IMR-90 (cell line): ENCODE measurements around the gene CCDC146. TPM values are rescaled to one million over a fixed set of nuclear protein-coding genes. Genes with fewer than 3 reads are reported as not detected.

ENCODE experiments used
- ATAC-seq: fragments of 200-7000 bp; cut with Tn5 transposase; 2 replicates; pipeline ENCODE4 v1.9.1; 2020; ENCODE audit warnings: low read depth, mild to moderate bottlenecking, moderate library complexity
- BruUV-seq: library from RNA; stranded (reverse); fragments of 400-500 nt; replicated peaks from 2 replicates; lab custom pipeline; 2021; lab: Mats Ljungman, UMichigan
- CTCF ChIA-PET: fragments of 300-600 bp; formaldehyde crosslinking; extraction: SDS; loops from one replicate; lab custom pipeline; 2021; ENCODE audit warnings: antibody characterized with exemption; lab: Yijun Ruan, JAX
- POLR2A ChIA-PET: fragments of 300-600 bp; sonication (Branson Sonifier 250); formaldehyde crosslinking; loops from one replicate; lab custom pipeline; 2022; ENCODE audit warnings: antibody characterized with exemption; ENCODE audit not compliant: unreplicated experiment; lab: Charles Lee
- DNase-seq: peaks from one replicate; pipeline ENCODE4 v3.0.0; 2013
- H2AFZ ChIP-seq: replicated peaks from 2 replicates; pipeline ENCODE3; 2013; ENCODE audit warnings: low read length, mild to moderate bottlenecking; ENCODE audit not compliant: poor library complexity
- H2AK5ac ChIP-seq: 2 replicates; pipeline ENCODE4 v1.6.1; 2013; ENCODE audit warnings: low read depth, low read length, inconsistent platforms
- H2AK9ac ChIP-seq: replicated peaks from 2 replicates; pipeline ENCODE3; 2013; ENCODE audit warnings: mild to moderate bottlenecking, low read depth, low read length, moderate library complexity; ENCODE audit not compliant: poor library complexity
- H2BK120ac ChIP-seq: 2 replicates; pipeline ENCODE4 v1.6.1; 2013; ENCODE audit warnings: low read depth, low read length, inconsistent platforms
- H2BK15ac ChIP-seq: 3 replicates; pipeline ENCODE4 v1.6.1; 2013; ENCODE audit warnings: low read depth, low read length, inconsistent platforms
- H2BK20ac ChIP-seq: 2 replicates; pipeline ENCODE4 v1.6.1; 2013; ENCODE audit warnings: low read depth, mild to moderate bottlenecking, inconsistent platforms, low read length, moderate library complexity
- H2BK5ac ChIP-seq: 2 replicates; pipeline ENCODE4 v1.6.1; 2013; ENCODE audit warnings: mild to moderate bottlenecking, low read depth, low read length, inconsistent platforms; ENCODE audit not compliant: poor library complexity, severe bottlenecking
- H3K14ac ChIP-seq: replicated peaks from 2 replicates; pipeline ENCODE4 v1.6.1; 2013; ENCODE audit warnings: low read depth, low read length, inconsistent platforms
- H3K18ac ChIP-seq: 2 replicates; pipeline ENCODE4 v1.6.1; 2013; ENCODE audit warnings: low read depth, low read length, control low read depth
- H3K23ac ChIP-seq: 2 replicates; pipeline ENCODE4 v1.6.1; 2013; ENCODE audit warnings: low read depth, low read length, inconsistent platforms
- H3K27ac ChIP-seq: 2 replicates; pipeline ENCODE4 v1.5.1; 2013; ENCODE audit warnings: mild to moderate bottlenecking, control low read depth, low read length; ENCODE audit not compliant: insufficient read depth
- H3K27me3 ChIP-seq: 2 replicates; pipeline ENCODE4 v1.6.1; 2013; ENCODE audit warnings: low read length; ENCODE audit not compliant: control insufficient read depth, insufficient read depth
- H3K36me3 ChIP-seq: 2 replicates; pipeline ENCODE4 v1.6.1; 2013; ENCODE audit warnings: low read length, mixed read lengths; ENCODE audit not compliant: control insufficient read depth, insufficient read depth
- H3K4ac ChIP-seq: 2 replicates; pipeline ENCODE4 v1.6.1; 2013; ENCODE audit warnings: low read depth, low read length, inconsistent platforms
- H3K4me1 ChIP-seq: 2 replicates; pipeline ENCODE4 v1.6.1; 2013; ENCODE audit warnings: low read length, mixed read lengths; ENCODE audit not compliant: control insufficient read depth, insufficient read depth
- H3K4me2 ChIP-seq: 2 replicates; pipeline ENCODE4 v1.6.1; 2013; ENCODE audit warnings: low read depth, mild to moderate bottlenecking, control low read depth, low read length, moderate library complexity
- H3K4me3 ChIP-seq: 2 replicates; pipeline ENCODE4 v1.5.1; 2013; ENCODE audit warnings: low read depth, mild to moderate bottlenecking, control low read depth, low read length, moderate library complexity; ENCODE audit not compliant: insufficient read depth
- H3K56ac ChIP-seq: 2 replicates; pipeline ENCODE4 v1.6.1; 2013; ENCODE audit warnings: low read length, inconsistent platforms; ENCODE audit not compliant: insufficient read depth; ENCODE audit errors: extremely low read depth
- H3K79me1 ChIP-seq, 2 experiments: 2 replicates each; pipeline ENCODE4 v1.6.1; 2013; ENCODE audit warnings: low read length in 2 of 2, inconsistent platforms in 1 of 2, low read depth in 1 of 2
- H3K9ac ChIP-seq: 2 replicates; pipeline ENCODE4 v1.6.1; 2013; ENCODE audit warnings: low read depth, low read length, control low read depth
- H3K9me1 ChIP-seq: 2 replicates; pipeline ENCODE4 v1.6.1; 2013; ENCODE audit warnings: low read length, inconsistent platforms; ENCODE audit not compliant: insufficient read depth
- H3K9me3 ChIP-seq: 2 replicates; pipeline ENCODE4 v1.6.1; 2013; ENCODE audit warnings: low read length; ENCODE audit not compliant: control insufficient read depth, insufficient read depth
- H4K20me1 ChIP-seq: 2 replicates; pipeline ENCODE4 v1.6.1; 2013; ENCODE audit warnings: low read length, inconsistent platforms; ENCODE audit not compliant: insufficient read depth
- H4K5ac ChIP-seq: 2 replicates; pipeline ENCODE4 v1.6.1; 2013; ENCODE audit warnings: mild to moderate bottlenecking, low read depth, low read length, control low read depth
- H4K8ac ChIP-seq, 2 experiments: 2 replicates each; pipeline ENCODE4 v1.6.1; 2013; ENCODE audit warnings: low read depth in 2 of 2, low read length in 2 of 2, control low read depth in 1 of 2, inconsistent platforms in 1 of 2
- H4K91ac ChIP-seq: 2 replicates; pipeline ENCODE4 v1.6.1; 2013; ENCODE audit warnings: low read depth, low read length, inconsistent platforms; ENCODE audit not compliant: insufficient read depth
- BHLHE40 ChIP-seq: fragments of 150-350 bp; IDR thresholded peaks from 2 replicates; pipeline ENCODE4 v1.6.1; 2016; ENCODE audit warnings: mild to moderate bottlenecking, low read depth, low read length
- CHD1 ChIP-seq: IDR thresholded peaks from 2 replicates; pipeline ENCODE4 v1.6.1; 2012; ENCODE audit warnings: low read depth, low read length, improper control_type of control experiment
- CTCF ChIP-seq: conservative IDR thresholded peaks from 2 replicates; pipeline ENCODE4 v1.5.1; 2012; ENCODE audit warnings: mild to moderate bottlenecking, low read depth, low read length, improper control_type of control experiment
- ELK1 ChIP-seq: fragments of 150-350 bp; IDR thresholded peaks from 2 replicates; pipeline ENCODE4 v1.6.1; 2016; ENCODE audit warnings: low read depth, mild to moderate bottlenecking, low read length, moderate library complexity, borderline replicate concordance
- FOS ChIP-seq: fragments of 150-350 bp; IDR thresholded peaks from 2 replicates; pipeline ENCODE4 v1.6.1; 2016; ENCODE audit warnings: low read depth, low read length
- MAFK ChIP-seq: IDR thresholded peaks from 2 replicates; pipeline ENCODE4 v1.6.1; 2012; ENCODE audit warnings: low read depth, low read length, improper control_type of control experiment
- MXI1 ChIP-seq: IDR thresholded peaks from 2 replicates; pipeline ENCODE4 v1.6.1; 2012; ENCODE audit warnings: low read depth, mild to moderate bottlenecking, low read length, moderate library complexity, borderline replicate concordance
- NFE2L2 ChIP-seq: fragments of 150-350 bp; IDR thresholded peaks from 2 replicates; pipeline ENCODE4 v1.6.1; 2016; ENCODE audit warnings: low read depth, mild to moderate bottlenecking, low read length
- RAD21 ChIP-seq: IDR thresholded peaks from 2 replicates; pipeline ENCODE4 v1.6.1; 2012; ENCODE audit warnings: low read length, improper control_type of control experiment
- RCOR1 ChIP-seq: IDR thresholded peaks from 2 replicates; pipeline ENCODE4 v1.6.1; 2012; ENCODE audit warnings: mild to moderate bottlenecking, low read length, improper control_type of control experiment; ENCODE audit not compliant: insufficient replicate concordance
- RFX5 ChIP-seq: IDR thresholded peaks from 2 replicates; pipeline ENCODE4 v1.8.0; 2012; ENCODE audit warnings: low read depth, mild to moderate bottlenecking, low read length, moderate library complexity
- SMC3 ChIP-seq: fragments of 150-350 bp; IDR thresholded peaks from 2 replicates; pipeline ENCODE4 v1.6.1; 2016; ENCODE audit warnings: low read depth, mild to moderate bottlenecking, antibody characterized with exemption, low read length, moderate library complexity
- USF2 ChIP-seq: fragments of 150-350 bp; IDR thresholded peaks from 2 replicates; pipeline ENCODE4 v1.6.1; 2017; ENCODE audit warnings: mild to moderate bottlenecking, antibody characterized with exemption, low read length, low read depth
- WGBS, 2 experiments: methylation state at CpG; one replicate each; pipeline versions ENCODE4 v1.1.5 to v1.1.7; 2013; ENCODE audit warnings: missing lambda C conversion rate in 2 of 2; ENCODE audit not compliant: insufficient read length in 1 of 2; ENCODE audit errors: extremely low coverage in 2 of 2; 5-methylcytosine and 5-hydroxymethylcytosine counted together
- dilution Hi-C: fragments of 300-500 bp; cut with HindIII; formaldehyde crosslinking; loops from one replicate; pipeline ENCODE4 v1.14.3; 2018; ENCODE audit warnings: low sequenced_read_pairs; ENCODE audit not compliant: unreplicated experiment
- in situ Hi-C: fragments of 300-500 bp; cut with MboI; formaldehyde crosslinking; loops from 3 replicates; pipeline ENCODE4 v1.14.3; 2019; ENCODE audit warnings: low sequenced_read_pairs, inconsistent platforms, mixed read lengths
- intact Hi-C: fragments of 100-400 bp; cut with micrococcal nuclease; formaldehyde crosslinking; loops from 2 replicates; pipeline ENCODE4 v1.10.0; 2022
- polyA plus RNA-seq, 3 experiments: library from polyadenylated mRNA; depleted of rRNA; stranded (reverse); fragments of >200 nt; gene quantifications; 2 replicates each; pipeline ENCODE4 v1.2.3, GENCODE V29; 2012; ENCODE audit warnings: low replicate concordance in 1 of 3
- total RNA-seq: library from RNA; depleted of rRNA; stranded (reverse); fragments of >200 nt; gene quantifications from 2 replicates; pipeline ENCODE4 v1.2.3, GENCODE V29; 2012

The CCDC146 gene
- total and polyA plus RNA-seq, 2 of the 4 experiments (the other 2 are of a cell fraction), result 0.54 to 1.7 TPM

- no peak for TF ChIP-seq MXI1
Measured at GRCh38 chr7:77281780-77282478, 159.5 kb downstream of the CCDC146 start (continued).

- no peak overlapping the region for H3K4me2 ChIP-seq
- H4K5ac ChIP-seq, result no peak overlapping the region
- DNase-seq (no peak), ATAC-seq (no peak)
- no peak overlapping the region for H2BK5ac ChIP-seq
- H4K20me1 ChIP-seq, result no peaks in the 10 kb centered on the region
- no peak overlapping the region for H3K18ac ChIP-seq
- no peak overlapping the region for H3K14ac ChIP-seq
- BruUV-seq, result no TSS peak
- H3K27me3 ChIP-seq, result no peaks in the 10 kb centered on the region
- H4K91ac ChIP-seq, result no peak overlapping the region
- peaks cover 2% of the 10 kb centered on the region; the same call in 1 of the 2 replicates for H3K36me3 ChIP-seq
- no peak overlapping the region for H2BK20ac ChIP-seq
- CTCF ChIA-PET, result no interaction called here
- no peak overlapping the region for H3K27ac ChIP-seq
- H3K9ac ChIP-seq, result no peak overlapping the region
- no CpG with 5 or more reads among the region's 1 CpG for WGBS, 2 experiments
- H4K8ac ChIP-seq, result no peak overlapping the region
- no peak overlapping the region for H2BK120ac ChIP-seq
- POLR2A ChIA-PET, result no interaction called here
- H2AK5ac ChIP-seq, result no peak overlapping the region
- no peak overlapping the region for H2BK15ac ChIP-seq
- no peak overlapping the region for H3K23ac ChIP-seq
- dilution Hi-C loops, result no loop called here
- in situ Hi-C loops, result no loop called here
- H3K9me3 ChIP-seq, result no peaks in the 10 kb centered on the region; the same call in 1 of the 2 replicates
- peaks cover 1% of the 10 kb centered on the region; the same call in 1 of the 2 replicates for H3K4me1 ChIP-seq
- no peak overlapping the region for H3K56ac ChIP-seq
- H2AK9ac ChIP-seq, result no peak overlapping the region
- intact Hi-C loops, result no loop called here
- H3K4me3 ChIP-seq, result no peak overlapping the region
- no peak overlapping the region for H3K4ac ChIP-seq
- no peak overlapping the region for H2AFZ ChIP-seq
- H3K79me1 ChIP-seq, result no peaks in the 10 kb centered on the region
- H3K9me1 ChIP-seq, result no peaks in the 10 kb centered on the region
- TF ChIP-seq MXI1 (no peak), RCOR1 (no peak), NFE2L2 (no peak), CHD1 (no peak), SMC3 (no peak), RAD21 (no peak), CTCF (no peak), RFX5 (no peak), MAFK (no peak), ELK1 (no peak), BHLHE40 (no peak), USF2 (no peak), FOS (no peak)
Measured at GRCh38 chr7:77282897-77283296, 160.5 kb downstream of the CCDC146 start.
